Measurements from ENCODE around the gene EML5.

- no peak for TF ChIP-seq HMGXB4 (CRISPR knock-in tag; IDR thresholded peaks at IDR 0.05)
- TF ChIP-seq, protein P1, sequence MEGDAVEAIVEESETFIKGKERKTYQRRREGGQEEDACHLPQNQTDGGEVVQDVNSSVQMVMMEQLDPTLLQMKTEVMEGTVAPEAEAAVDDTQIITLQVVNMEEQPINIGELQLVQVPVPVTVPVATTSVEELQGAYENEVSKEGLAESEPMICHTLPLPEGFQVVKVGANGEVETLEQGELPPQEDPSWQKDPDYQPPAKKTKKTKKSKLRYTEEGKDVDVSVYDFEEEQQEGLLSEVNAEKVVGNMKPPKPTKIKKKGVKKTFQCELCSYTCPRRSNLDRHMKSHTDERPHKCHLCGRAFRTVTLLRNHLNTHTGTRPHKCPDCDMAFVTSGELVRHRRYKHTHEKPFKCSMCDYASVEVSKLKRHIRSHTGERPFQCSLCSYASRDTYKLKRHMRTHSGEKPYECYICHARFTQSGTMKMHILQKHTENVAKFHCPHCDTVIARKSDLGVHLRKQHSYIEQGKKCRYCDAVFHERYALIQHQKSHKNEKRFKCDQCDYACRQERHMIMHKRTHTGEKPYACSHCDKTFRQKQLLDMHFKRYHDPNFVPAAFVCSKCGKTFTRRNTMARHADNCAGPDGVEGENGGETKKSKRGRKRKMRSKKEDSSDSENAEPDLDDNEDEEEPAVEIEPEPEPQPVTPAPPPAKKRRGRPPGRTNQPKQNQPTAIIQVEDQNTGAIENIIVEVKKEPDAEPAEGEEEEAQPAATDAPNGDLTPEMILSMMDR (IDR thresholded peaks at IDR 0.05): no peak
- no peak for TF ChIP-seq ZNF138 (CRISPR knock-in tag; conservative IDR thresholded peaks at IDR 0.05)
- TF ChIP-seq MXD4 (CRISPR knock-in tag; IDR thresholded peaks at IDR 0.05; ENCODE audit: borderline replicate concordance): no peak
- TF ChIP-seq NFYB (CRISPR knock-in tag; conservative IDR thresholded peaks at IDR 0.05; ENCODE audit: low read depth): no peak
- no peak for TF ChIP-seq ARID4B (CRISPR knock-in tag; IDR thresholded peaks at IDR 0.05; ENCODE audit: borderline replicate concordance)
- no peak for TF ChIP-seq NFE2L1 (CRISPR knock-in tag; IDR thresholded peaks at IDR 0.05)
Measured at GRCh38 chr14:88584451-88584850, 208.3 kb downstream of the EML5 start.
